OCI-LY3 (cell line): ENCODE results near the gene RAB31.

ENCODE experiments used
- H2AFZ ChIP-seq: fragments of 200-600, 300-600 bp; shearing (Covaris generic); 2 replicates; pipeline ENCODE4 v1.6.0; 2014; ENCODE audit warnings: antibody characterized with exemption, low read depth, low read length
- H3K27ac ChIP-seq: fragments of 200-600, 300-600 bp; sonication (generic); 2 replicates; pipeline ENCODE4 v1.5.1; 2014; ENCODE audit warnings: mild to moderate bottlenecking, low read length, moderate library complexity, mixed read lengths
- H3K27me3 ChIP-seq: fragments of 200-600, 300-600 bp; sonication (generic); 2 replicates; pipeline ENCODE4 v1.6.1; 2014; ENCODE audit warnings: low read depth, low read length, mixed read lengths
- H3K36me3 ChIP-seq: fragments of 200-600, 300-600 bp; sonication (generic); replicated peaks from 2 replicates; pipeline ENCODE3; 2014; ENCODE audit warnings: low read depth, low read length, mixed read lengths
- H3K4me1 ChIP-seq: fragments of 300-600, 200-600 bp; sonication (generic); 2 replicates; pipeline ENCODE4 v1.6.1; 2014; ENCODE audit warnings: low read length, mixed read lengths
- H3K4me2 ChIP-seq: fragments of 200-600, 300-600 bp; sonication (generic); 2 replicates; pipeline ENCODE4 v1.6.1; 2014; ENCODE audit warnings: low read length, mixed read lengths
- H3K4me3 ChIP-seq: fragments of 300-600, 200-600 bp; sonication (generic); 2 replicates; pipeline ENCODE4 v1.5.1; 2014; ENCODE audit warnings: antibody characterized with exemption, mild to moderate bottlenecking, low read length, moderate library complexity
- H3K79me2 ChIP-seq: fragments of 300-600, 200-600 bp; shearing (Covaris generic); 2 replicates; pipeline ENCODE4 v1.6.1; 2014; ENCODE audit warnings: mild to moderate bottlenecking, low read length, mixed read lengths
- H3K9ac ChIP-seq: fragments of 300-600, 200-600 bp; shearing (Covaris generic); 2 replicates; pipeline ENCODE4 v1.6.0; 2014; ENCODE audit warnings: mild to moderate bottlenecking, low read length, moderate library complexity
- H3K9me3 ChIP-seq: fragments of 200-600, 300-600 bp; shearing (Covaris generic); 2 replicates; pipeline ENCODE4 v1.6.1; 2014; ENCODE audit warnings: low read length, mixed read lengths; ENCODE audit not compliant: insufficient read depth
- H4K20me1 ChIP-seq: fragments of 200-600, 300-600 bp; sonication (generic); 2 replicates; pipeline ENCODE4 v1.6.1; 2016; ENCODE audit warnings: low read length, mixed read lengths; ENCODE audit not compliant: insufficient read depth
- CTCF ChIP-seq: fragments of 200-600, 300-600 bp; sonication (generic); IDR thresholded peaks from 2 replicates; pipeline ENCODE4 v1.5.1; 2014; ENCODE audit warnings: antibody characterized with exemption, low read length, low read depth
- EZH2phosphoT487 ChIP-seq: fragments of 200-600 bp; shearing (Covaris generic); IDR thresholded peaks from 2 replicates; pipeline ENCODE4 v1.6.1; 2018; ENCODE audit warnings: antibody characterized with exemption, mixed run types, low read depth

The RAB31 gene

GRCh38 chr18:9870431-9871008 lies 162.4 kb downstream of the RAB31 start:
- no peak for TF ChIP-seq CTCF
- TF ChIP-seq EZH2phosphoT487: no peak
- Histone ChIP-seq H4K20me1 (no peaks in the 10 kb centered on the region), H3K4me1 (no peaks in the 10 kb centered on the region), H3K79me2 (no peaks in the 10 kb centered on the region), H3K4me3 (no peak overlapping the region), H2AFZ (no peak overlapping the region), H3K9me3 (no peaks in the 10 kb centered on the region), H3K27ac (no peak overlapping the region), H3K9ac (no peak overlapping the region), H3K36me3 (no peaks in the 10 kb centered on the region), H3K4me2 (no peak overlapping the region), H3K27me3 (0 out of 2 replicates have a peak, but pooled peaks cover 3% of the 10 kb centered on the region)

- Histone ChIP-seq H3K4me3 (no peak overlapping the region), H4K20me1 (no peaks in the 10 kb centered on the region), H3K4me1 (no peaks in the 10 kb centered on the region), H3K79me2 (no peaks in the 10 kb centered on the region), H3K36me3 (no peaks in the 10 kb centered on the region), H2AFZ (no peak overlapping the region), H3K9me3 (no peaks in the 10 kb centered on the region), H3K27me3 (0 out of 2 replicates have a peak, but pooled peaks cover 3% of the 10 kb centered on the region), H3K4me2 (no peak overlapping the region), H3K9ac (no peak overlapping the region), H3K27ac (no peak overlapping the region)
- TF ChIP-seq EZH2phosphoT487: no peak
- no peak for TF ChIP-seq CTCF
Measured at GRCh38 chr18:9871244-9871746, 163.2 kb downstream of the RAB31 start.

GRCh38 chr18:9872823-9873222 lies 164.7 kb downstream of the RAB31 start:
- Histone ChIP-seq H3K27me3 (peaks cover 6% of the 10 kb centered on the region; the same call in 1 of the 2 replicates), H3K9ac (no peak overlapping the region), H3K4me1 (no peaks in the 10 kb centered on the region), H3K27ac (no peak overlapping the region), H4K20me1 (no peaks in the 10 kb centered on the region), H3K4me2 (no peak overlapping the region), H3K9me3 (no peaks in the 10 kb centered on the region), H2AFZ (no peak overlapping the region), H3K4me3 (no peak overlapping the region), H3K36me3 (no peaks in the 10 kb centered on the region), H3K79me2 (no peaks in the 10 kb centered on the region)
- TF ChIP-seq EZH2phosphoT487 (no peak), CTCF (no peak)

GRCh38 chr18:9874728-9875127 lies 166.6 kb downstream of the RAB31 start:
- Histone ChIP-seq H3K27ac (no peak overlapping the region), H3K79me2 (no peaks in the 10 kb centered on the region), H3K4me1 (no peaks in the 10 kb centered on the region), H3K27me3 (peaks cover 6% of the 10 kb centered on the region; the same call in 1 of the 2 replicates), H3K36me3 (no peaks in the 10 kb centered on the region), H4K20me1 (no peaks in the 10 kb centered on the region), H3K4me2 (no peak overlapping the region), H3K9me3 (no peaks in the 10 kb centered on the region), H3K4me3 (no peak overlapping the region), H3K9ac (no peak overlapping the region), H2AFZ (no peak overlapping the region)
- TF ChIP-seq EZH2phosphoT487 (no peak), CTCF (no peak)
